Fibroblast of mammary gland (primary cell): ENCODE data around the gene PCSK9.

Experiments used
- DNase-seq: peaks from one replicate; pipeline ENCODE4 v3.0.0-alpha.2; 2010; ENCODE audit warnings: low read depth
- H3K4me3 ChIP-seq: 2 replicates; pipeline ENCODE4 v1.5.1; 2011; ENCODE audit warnings: low read depth, mild to moderate bottlenecking, low read length, moderate library complexity; ENCODE audit not compliant: control insufficient read depth
- TF ChIP-seq, protein P1 (sequence below): conservative IDR thresholded peaks from 2 replicates; pipeline ENCODE4 v1.5.1; 2011; ENCODE audit warnings: low read depth, low read length, inconsistent platforms; ENCODE audit not compliant: control insufficient read depth, insufficient read depth

Gene PCSK9

DNA sequence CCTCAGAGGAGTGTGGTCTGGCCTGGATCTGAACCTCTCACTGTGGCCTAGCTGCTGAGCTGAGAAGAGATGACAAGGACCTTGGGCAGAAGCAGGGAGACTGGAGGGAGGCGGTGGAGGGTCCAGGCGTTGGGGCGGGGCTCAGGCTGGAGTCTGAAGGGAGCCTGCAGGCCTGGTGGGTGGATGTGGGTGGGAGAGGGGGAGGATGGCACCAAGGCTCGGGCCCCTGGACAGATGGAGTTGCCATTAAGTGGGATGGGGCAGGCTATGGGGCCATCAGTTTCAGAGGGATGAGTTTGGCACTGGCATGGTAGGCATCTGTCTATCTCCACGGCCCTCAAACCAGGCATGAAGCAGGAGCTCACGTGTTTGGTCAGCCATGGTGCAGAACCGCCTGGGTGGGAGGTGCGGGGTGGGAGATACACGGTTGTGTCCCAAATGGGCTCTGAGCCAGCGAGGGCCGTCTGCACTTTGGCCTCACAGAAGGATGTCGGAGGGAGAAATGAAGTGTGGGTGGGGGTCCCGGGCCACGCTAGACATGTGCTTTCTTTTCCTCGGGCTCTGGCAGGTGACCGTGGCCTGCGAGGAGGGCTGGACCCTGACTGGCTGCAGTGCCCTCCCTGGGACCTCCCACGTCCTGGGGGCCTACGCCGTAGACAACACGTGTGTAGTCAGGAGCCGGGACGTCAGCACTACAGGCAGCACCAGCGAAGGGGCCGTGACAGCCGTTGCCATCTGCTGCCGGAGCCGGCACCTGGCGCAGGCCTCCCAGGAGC lies 23.6 kb downstream of the PCSK9 start:
- TF ChIP-seq, protein P1, sequence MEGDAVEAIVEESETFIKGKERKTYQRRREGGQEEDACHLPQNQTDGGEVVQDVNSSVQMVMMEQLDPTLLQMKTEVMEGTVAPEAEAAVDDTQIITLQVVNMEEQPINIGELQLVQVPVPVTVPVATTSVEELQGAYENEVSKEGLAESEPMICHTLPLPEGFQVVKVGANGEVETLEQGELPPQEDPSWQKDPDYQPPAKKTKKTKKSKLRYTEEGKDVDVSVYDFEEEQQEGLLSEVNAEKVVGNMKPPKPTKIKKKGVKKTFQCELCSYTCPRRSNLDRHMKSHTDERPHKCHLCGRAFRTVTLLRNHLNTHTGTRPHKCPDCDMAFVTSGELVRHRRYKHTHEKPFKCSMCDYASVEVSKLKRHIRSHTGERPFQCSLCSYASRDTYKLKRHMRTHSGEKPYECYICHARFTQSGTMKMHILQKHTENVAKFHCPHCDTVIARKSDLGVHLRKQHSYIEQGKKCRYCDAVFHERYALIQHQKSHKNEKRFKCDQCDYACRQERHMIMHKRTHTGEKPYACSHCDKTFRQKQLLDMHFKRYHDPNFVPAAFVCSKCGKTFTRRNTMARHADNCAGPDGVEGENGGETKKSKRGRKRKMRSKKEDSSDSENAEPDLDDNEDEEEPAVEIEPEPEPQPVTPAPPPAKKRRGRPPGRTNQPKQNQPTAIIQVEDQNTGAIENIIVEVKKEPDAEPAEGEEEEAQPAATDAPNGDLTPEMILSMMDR = no peak
- DNase-seq = no peak

DNA sequence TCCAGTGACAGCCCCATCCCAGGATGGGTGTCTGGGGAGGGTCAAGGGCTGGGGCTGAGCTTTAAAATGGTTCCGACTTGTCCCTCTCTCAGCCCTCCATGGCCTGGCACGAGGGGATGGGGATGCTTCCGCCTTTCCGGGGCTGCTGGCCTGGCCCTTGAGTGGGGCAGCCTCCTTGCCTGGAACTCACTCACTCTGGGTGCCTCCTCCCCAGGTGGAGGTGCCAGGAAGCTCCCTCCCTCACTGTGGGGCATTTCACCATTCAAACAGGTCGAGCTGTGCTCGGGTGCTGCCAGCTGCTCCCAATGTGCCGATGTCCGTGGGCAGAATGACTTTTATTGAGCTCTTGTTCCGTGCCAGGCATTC lies 24.2 kb downstream of the PCSK9 start:
- TF ChIP-seq, protein P1 = no peak
- H3K4me3 ChIP-seq = no peak overlapping the region
- no peak for DNase-seq

More for the DNA sequence above, 23.6 kb downstream of the PCSK9 start:
- H3K4me3 ChIP-seq = no peak overlapping the region

DNA sequence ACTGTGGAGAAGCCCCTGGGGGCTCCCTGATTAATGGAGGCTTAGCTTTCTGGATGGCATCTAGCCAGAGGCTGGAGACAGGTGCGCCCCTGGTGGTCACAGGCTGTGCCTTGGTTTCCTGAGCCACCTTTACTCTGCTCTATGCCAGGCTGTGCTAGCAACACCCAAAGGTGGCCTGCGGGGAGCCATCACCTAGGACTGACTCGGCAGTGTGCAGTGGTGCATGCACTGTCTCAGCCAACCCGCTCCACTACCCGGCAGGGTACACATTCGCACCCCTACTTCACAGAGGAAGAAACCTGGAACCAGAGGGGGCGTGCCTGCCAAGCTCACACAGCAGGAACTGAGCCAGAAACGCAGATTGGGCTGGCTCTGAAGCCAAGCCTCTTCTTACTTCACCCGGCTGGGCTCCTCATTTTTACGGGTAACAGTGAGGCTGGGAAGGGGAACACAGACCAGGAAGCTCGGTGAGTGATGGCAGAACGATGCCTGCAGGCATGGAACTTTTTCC lies 24.8 kb downstream of the PCSK9 start:
- no peak overlapping the region for H3K4me3 ChIP-seq
- TF ChIP-seq, protein P1 = no peak
- DNase-seq = no peak

DNA sequence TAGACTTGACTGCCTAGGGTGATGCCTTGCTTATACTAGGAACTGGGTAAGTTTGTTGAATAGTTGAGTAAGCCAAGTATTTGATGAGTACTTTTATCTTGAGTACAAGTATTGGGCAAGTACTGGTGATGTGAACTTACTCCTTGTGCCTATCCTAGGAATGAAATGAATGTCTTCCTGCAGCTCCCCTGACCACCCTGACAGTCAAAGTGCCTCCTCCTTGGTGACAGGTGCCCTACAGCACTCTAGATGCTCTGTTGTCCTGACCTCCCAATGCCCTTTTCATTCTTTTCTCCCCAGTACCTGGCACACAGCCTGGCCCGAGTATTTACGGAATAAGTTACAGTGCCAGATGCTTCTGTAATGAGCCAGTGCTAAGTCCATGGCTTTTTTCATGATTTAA lies 25.5 kb downstream of the PCSK9 start:
- H3K4me3 ChIP-seq = no peak overlapping the region
- TF ChIP-seq, protein P1 = no peak
- DNase-seq = peak; percentile 53

DNA sequence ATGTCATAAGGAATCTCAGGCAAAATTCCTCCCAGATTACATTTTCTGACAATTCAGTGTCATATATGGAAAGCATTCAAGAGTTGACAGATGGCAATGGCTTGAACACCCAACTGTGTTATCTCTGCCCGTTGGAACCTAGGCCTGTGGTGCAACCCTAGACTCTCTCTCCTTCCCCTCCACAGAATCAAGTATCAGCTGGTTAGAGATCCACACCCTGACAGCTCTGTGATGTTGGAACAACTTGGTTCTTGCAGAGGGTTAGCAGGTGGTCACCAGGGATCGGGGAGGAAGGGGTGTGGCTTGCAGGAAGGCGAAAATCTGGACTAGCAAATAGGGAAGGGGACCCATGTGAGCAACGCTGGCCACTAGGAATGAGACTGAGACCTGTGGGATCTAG lies 26.3 kb downstream of the PCSK9 start:
- DNase-seq = no peak
- TF ChIP-seq, protein P1 = no peak
- H3K4me3 ChIP-seq = no peak overlapping the region

DNA sequence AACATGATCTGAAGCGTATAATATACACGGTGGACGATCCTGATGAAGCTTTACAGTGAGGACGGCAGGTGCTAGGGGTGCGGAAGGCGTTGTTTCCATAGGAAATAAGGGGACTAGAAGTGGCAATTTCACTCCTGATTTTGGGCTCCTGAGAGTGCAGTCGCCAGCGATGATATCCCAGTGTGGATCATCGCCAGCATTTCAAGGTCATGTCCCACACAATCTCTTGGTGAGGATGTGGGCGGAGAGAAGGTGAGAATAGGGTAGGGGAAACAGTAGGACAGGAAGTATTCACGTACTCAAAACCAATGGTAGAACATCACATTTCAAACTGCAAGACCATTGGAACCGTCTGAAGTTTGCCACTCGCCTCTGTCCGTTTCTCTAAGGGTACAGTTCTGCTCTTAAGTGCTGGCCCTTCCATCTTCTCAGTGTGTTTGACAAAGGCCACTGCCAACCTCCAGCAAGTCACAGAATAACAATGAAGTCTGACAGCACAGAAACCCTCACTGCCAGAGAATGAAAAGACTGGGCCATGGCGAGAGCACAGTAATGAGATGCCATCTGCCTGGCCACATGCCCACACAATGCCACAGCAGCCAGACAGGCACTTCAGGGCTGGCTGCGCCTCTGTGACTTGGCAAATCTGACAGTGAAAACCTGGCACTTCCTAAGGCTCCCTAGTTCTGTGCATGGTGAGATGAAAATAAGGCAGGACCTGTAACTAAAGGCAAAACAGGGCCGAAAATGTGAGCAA lies 27.9 kb downstream of the PCSK9 start:
- no peak for DNase-seq
- no peak overlapping the region for H3K4me3 ChIP-seq
- TF ChIP-seq, protein P1 = no peak
